SHP77 (cell line): ENCODE results near the gene ALKBH5.

Source experiments
- DNase-seq, 2 experiments: peaks; one replicate each; lab custom pipeline; 2025; lab: John Stamatoyannopoulos, UW

Gene ALKBH5

GRCh38 chr17:18158022-18158600 lies 25.5 kb upstream of the ALKBH5 start:
- DNase-seq: peak; percentile 88 to 97

GRCh38 chr17:18159551-18160120 lies 24.0 kb upstream of the ALKBH5 start:
- DNase-seq: no peak

DNA sequence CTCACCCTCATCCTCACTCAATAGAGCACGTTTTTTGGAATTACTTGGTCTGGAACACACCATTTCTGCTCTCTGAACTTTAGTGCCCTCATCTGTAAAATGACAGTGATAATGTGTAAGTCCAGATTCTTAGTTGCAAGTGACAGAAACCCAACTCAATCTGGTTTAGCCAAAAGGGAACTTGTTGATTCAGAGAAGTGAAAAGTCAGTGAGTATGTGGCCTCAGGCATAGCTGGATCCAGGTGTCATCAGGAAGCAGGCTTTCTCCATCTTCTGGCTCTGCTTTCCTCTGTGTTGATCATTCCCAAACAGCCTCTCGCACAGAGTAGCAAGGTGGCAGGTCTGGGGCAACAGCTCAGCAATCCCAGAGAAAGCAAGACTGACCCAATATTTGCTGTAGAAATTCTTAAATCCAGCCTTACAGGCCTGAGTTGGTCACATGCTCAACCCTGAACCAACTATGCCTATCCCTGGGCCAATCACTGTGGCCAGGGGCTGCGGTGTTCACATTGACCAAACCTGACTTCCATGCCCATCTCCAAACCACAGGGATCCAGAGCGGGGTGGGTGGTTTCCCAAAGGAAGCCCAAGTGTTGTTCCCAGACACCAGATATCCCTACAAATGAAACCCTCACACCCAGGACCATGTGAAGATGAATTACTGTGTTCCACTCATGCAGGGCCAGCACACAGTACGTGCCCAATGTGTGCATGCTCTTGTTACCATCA lies 23.3 kb upstream of the ALKBH5 start:
- no peak for DNase-seq

- DNase-seq: no peak
Measured at GRCh38 chr17:18161207-18162145, 22.2 kb upstream of the ALKBH5 start.

DNA sequence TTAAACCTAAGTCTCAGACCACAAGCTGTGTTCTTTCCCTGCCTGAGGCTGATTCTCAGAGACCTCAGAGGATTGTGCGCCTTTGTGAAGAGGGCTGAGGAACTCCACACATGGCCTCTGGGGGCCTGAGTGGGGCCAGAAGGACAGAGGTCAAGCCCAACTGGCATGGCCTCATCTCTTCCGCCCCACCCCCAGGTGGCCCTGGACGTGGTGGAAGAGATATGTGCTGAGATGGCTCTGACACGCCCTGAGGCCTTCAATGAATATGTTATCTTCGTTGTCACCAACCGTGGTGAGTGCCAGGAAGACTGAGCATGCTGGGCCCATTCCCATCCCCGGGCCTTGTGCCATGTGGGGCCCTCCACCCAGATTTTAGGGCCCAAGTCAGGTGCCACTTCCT lies 20.1 kb upstream of the ALKBH5 start:
- DNase-seq: no peak

- DNase-seq: peak; percentile 49 to 55
Measured at GRCh38 chr17:18166894-18167293, 16.7 kb upstream of the ALKBH5 start.

- peak; percentile 44 to 50 for DNase-seq
Measured at GRCh38 chr17:18167421-18167820, 16.2 kb upstream of the ALKBH5 start.

- DNase-seq: no peak
Measured at GRCh38 chr17:18172531-18173278, 10.9 kb upstream of the ALKBH5 start.

DNA sequence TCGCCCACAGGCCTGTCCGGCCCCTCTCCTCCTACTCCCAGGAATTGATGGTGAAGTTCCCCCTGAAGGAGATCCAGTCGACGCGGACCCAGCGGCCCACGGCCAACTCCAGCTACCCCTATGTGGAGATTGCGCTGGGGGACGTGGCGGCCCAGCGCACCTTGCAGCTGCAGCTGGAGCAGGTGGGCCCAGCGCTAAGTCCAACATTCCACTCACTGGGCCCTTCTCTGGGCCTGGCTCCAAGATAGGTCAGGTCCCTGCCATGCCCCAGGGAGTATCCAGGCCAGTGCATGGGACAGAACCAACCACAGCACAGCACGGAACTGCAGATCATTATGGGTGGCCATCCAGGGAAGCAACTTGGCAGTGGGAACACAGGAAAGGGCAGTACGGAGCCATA lies 9.9 kb upstream of the ALKBH5 start:
- no peak for DNase-seq

DNA sequence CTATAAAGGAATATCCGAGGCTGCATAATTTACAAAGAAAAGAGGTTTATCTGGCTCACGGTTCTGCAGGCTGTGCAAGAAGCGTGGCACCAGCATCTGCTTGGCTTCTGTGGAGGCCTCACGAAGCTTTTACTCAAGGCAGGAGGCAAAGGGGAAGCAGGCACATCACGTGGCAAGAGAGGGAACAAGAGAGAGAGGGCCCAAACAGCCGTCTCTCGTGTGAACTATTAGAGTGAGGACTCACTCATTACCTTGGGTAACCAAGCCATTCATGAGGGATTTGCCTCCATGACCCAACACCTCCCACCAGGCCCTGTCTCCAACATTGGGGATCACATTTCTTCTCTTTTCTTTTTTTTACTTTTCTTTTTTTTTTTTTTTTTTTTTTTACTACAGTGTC lies 7.5 kb upstream of the ALKBH5 start:
- no peak for DNase-seq

GRCh38 chr17:18177133-18177532 lies 6.5 kb upstream of the ALKBH5 start:
- DNase-seq: no peak

DNA sequence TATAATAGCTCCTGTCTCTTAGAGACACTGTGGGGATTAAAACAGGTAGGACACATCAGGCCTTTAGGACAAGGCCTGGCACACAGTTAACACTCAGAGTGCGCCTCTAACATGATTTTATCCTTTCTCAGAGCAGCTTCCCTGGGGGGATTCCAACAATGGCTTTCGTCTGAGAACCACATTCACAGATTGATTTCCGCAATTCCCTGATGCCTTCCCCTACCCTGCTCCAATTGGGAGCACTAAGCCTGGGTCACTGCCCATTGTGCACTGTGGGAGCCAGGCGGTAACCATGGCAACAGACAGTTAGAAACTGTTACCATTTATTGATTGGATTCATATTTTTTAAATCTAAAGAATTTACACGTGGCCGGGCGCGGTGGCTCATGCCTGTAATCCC lies 5.9 kb upstream of the ALKBH5 start:
- DNase-seq: no peak

DNA sequence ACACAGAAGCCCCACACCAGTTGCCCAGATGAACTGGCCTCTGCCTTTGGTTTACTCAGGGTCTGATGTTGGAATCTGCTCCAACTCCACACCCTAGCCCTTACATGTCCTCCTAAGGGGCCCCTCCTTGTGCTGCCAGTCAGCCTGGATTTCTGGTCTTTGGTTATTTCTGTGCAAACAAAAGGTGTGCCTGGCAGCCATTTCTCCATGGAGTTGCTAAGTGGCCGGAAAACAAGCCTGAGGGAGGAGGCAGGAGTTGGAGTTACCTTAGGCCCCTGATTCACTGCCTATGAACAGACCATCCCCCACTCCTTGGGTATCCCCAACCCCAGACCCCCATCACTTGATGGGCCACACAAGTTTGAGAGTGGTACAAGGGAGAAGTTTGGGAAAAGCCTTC lies 4.4 kb upstream of the ALKBH5 start:
- DNase-seq: no peak

DNA sequence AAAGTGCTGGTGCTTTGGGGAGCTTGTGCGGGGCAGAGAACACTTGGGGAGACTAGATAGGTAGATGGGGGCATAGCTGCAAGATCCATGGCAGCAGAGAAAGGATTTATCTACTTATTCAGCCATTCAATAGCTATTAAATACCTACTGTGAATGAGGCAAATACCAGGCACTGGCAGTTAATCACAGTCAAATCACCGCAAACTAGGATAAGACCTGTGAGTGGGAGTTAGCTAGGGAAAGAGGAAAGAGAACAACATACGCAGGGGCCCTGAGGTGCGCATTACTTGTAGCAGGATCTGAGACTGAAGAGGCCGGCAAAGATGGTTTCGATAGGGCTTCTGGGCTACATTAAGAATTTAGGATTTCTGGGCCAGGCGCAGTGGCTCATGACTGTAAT lies 3.8 kb upstream of the ALKBH5 start:
- no peak for DNase-seq

- DNase-seq: no peak
Measured at GRCh38 chr17:18181358-18181757, 2.3 kb upstream of the ALKBH5 start.

DNA sequence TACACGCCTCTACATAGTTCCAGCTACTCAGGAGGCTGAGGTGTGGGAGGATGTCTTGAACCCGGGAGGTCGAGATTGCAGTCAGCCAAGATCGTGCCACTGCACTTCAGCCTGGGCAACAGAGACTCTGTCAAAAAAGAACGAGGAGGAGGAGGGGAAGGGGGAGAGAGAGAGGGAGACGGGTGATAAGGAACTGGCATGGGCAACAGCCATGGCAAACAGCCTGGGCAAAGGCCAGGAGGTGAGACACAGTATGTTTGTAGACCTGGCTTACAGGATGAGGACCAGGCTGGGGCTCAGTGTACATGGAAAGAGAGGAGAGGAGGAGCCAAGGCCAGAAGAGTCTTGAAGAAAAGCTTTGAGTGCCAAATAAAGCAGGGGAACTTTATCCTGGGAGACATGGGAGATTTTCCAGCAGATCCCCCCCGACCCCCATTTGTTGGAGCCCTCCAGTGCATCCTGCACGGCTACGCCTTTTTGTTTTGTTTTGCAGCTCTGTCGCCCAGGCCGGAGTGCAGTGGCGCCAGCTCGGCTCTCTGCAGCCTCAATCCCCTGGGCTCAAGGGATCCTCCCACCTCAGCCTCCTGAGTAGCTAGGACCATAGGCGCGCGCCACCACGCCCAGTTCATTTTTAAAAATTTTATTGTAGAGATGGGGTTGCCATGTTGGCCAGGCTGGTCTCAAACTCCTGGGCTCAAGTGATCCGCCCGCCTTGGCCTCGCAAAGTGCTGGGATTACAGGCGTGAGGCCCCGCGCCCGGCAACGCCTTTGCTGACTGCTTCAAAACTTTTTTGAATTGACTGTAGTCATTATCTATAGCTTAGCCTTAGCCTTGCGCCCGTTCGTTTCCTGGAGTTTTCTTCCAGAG lies 1.3 kb upstream of the ALKBH5 start:
- DNase-seq: peak; percentile 25 to 47

DNA sequence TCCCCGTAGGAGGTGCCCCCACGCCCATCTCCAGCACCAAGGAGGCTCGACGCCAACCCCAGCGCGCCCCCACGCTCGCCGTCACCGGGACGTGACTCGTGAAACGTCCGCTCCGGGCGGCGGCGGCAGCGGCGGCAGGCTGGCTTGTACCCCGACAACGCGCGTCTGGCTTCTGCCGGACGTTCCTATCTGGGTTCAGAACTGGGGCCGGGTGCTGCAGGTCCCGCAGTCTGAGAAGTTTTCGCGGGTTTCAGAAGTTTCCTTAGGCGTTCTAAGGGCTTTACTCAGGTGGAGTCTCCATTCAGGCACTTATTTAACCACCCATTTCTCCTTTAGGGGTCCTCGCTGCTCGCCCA lies 672 bp upstream of the ALKBH5 start:
- peak; percentile 88 to 90 for DNase-seq

GRCh38 chr17:18184143-18185031 lies 759 bp downstream of the ALKBH5 start:
- DNase-seq: peak; percentile 57 to 63

DNA sequence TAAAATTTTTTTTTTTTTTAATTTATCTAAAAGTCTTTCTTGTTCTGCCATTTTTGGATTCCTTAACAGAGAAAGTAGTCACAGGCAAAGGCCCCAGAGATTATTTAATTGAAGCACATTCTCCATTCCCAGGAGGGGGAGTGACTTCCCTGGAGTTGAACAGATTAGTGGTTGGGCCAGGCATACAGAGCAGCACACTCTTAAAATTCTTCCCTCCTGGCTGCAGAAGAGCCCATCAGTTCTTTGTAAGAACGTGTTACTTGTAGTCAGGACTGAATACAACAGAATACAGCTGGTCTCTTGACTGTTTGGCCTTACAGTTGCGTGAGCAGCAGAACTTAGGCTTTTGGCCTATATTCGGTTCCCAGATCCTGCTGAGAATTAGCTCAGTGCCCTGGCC lies 1.8 kb downstream of the ALKBH5 start:
- DNase-seq: no peak
